Activated CD4-positive, alpha-beta T cell treated with anti-CD3 and anti-CD28 coated beads, Interleukin-2, Interleukin-6, amounts not matched to agents 100 ng/mL and 50 ng/mL, durations not matched to agents 16 hours and 8 hours (primary cell): ENCODE data around the gene TOMM5.

Source experiments
- DNase-seq: peaks from one replicate; pipeline ENCODE4 v3.0.0-alpha.2; 2020

TOMM5 gene

GRCh38 chr9:37592108-37592951, at the start of gene TOMM5:
TOMM5 (minus strand) TSS chr9:37592597; CDS start chr9:37592532, 65 bp downstream.
- peak; percentile 95 for DNase-seq

- no peak for DNase-seq
Measured at GRCh38 chr9:37641331-37641730, 48.9 kb upstream of the TOMM5 start.

- DNase-seq = no peak
Measured at GRCh38 chr9:37640246-37640645, 47.8 kb upstream of the TOMM5 start.

- DNase-seq = no peak
Measured at GRCh38 chr9:37639841-37640240, 47.4 kb upstream of the TOMM5 start.

- no peak for DNase-seq
Measured at GRCh38 chr9:37639109-37639762, 46.8 kb upstream of the TOMM5 start.

DNA sequence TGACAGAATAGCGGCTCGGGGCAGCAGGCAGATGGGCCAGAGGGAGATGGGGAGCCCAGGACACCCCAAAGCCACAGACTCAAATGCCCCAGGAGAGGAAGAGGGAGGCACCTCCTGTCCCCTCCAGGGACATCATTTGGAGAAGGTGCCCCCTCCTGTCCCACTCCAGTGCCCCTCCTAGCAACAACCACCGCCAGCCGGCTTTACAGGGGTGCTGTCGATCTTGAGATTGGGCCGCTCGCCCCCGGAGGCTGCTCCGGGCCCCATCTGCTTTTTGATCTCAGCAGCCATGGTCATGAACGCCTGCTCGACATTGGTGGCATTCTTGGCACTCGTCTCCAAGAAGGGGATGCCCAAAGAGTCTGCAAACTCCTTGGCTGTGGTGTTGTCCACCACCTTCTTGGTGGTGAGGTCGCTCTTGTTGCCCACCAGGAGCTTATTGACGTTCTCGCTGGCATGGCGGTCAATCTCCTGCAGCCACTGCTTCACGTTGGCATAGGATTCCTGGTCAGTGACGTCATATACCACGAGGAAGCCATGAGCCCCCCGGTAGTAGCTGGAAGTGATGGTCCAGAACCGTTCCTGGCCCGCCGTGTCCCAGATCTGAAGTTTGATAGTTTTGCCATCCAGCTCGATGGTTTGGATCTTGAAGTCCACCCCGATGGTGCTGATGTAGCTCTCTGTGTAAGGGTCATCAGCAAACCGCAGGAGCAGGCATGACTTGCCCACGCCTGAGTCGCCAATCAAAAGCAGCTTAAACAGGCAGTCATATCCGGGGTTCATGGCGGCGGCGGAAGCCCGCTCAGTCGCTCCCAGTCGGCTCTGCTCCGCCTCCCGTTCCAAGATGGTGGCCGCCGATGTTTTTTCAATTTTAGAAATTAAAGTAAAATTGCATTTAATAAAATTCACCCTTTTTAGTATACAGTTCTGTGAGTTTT, 44.4 kb upstream of the TOMM5 start:
- DNase-seq = no peak

DNA sequence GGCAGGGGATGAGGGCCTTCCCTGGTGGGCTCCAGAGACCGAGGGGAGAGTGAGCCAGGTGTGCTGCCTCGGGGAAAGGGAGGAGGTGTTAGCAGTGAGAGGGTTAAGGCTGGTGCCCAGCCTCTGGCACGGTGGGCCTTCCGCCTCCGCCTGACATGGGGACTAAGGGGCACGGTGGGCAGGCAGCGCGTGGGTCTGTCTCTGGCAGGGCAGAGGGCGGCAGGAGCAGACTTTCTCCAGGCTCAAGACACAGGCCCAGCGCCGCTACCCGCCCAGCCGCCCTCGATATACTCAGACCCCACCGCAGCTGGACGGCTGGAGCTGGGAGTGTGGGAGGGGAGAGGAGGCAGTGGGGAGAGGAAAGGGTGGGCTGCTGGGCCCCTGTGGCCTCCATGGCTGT, 43.4 kb upstream of the TOMM5 start:
- no peak for DNase-seq

GRCh38 chr9:37632479-37632878, 40.1 kb upstream of the TOMM5 start:
- no peak for DNase-seq

- DNase-seq = no peak
Measured at GRCh38 chr9:37626708-37627292, 34.4 kb upstream of the TOMM5 start.

- DNase-seq = no peak
Measured at GRCh38 chr9:37625758-37626147, 33.4 kb upstream of the TOMM5 start.

GRCh38 chr9:37625036-37625757, 32.8 kb upstream of the TOMM5 start:
- DNase-seq = no peak

DNA sequence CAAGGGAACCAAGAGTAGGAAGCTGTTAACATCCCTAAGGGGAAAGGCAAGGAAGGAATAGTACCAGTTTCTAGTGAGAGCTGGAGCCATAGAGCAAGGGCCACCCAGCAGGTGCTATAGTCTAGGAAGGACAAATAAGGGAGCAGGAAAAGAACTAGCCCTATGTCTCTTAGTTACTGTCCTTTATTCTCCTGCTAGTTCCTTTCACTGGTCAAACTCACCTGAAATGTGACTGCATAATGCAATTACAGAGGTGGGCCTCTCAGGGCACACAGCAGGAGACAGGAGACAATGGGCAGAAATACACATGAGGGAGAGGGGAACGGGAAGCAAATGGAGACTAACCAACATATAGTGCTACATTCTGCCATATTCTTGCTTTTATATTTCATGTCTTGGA, 31.7 kb upstream of the TOMM5 start:
- DNase-seq = no peak

GRCh38 chr9:37623267-37623666, 30.9 kb upstream of the TOMM5 start:
- no peak for DNase-seq

GRCh38 chr9:37622462-37622861, 30.1 kb upstream of the TOMM5 start:
- DNase-seq = no peak

GRCh38 chr9:37621273-37622121, 29.1 kb upstream of the TOMM5 start:
- no peak for DNase-seq

GRCh38 chr9:37620396-37620795, 28.0 kb upstream of the TOMM5 start:
- DNase-seq = no peak

DNA sequence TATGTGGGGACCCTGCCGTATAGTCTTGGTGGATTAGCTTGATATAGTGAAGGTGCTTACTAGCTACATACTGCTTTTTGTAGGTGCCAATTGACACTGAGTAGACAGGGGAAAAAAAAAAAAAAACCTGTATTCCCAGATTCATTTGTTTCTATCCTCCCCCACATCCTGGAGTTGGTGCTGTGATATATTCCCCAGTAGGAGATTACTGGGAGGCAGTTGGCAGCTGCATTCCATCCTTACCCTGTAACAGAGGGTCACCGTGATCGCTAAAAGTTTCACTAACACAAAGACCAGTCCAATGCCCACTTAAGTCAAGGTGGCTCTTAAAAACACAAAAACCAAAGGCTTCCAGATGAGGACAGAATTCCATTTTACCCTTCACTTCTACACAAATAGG, 27.4 kb upstream of the TOMM5 start:
- no peak for DNase-seq

- no peak for DNase-seq
Measured at GRCh38 chr9:37618817-37619216, 26.4 kb upstream of the TOMM5 start.

DNA sequence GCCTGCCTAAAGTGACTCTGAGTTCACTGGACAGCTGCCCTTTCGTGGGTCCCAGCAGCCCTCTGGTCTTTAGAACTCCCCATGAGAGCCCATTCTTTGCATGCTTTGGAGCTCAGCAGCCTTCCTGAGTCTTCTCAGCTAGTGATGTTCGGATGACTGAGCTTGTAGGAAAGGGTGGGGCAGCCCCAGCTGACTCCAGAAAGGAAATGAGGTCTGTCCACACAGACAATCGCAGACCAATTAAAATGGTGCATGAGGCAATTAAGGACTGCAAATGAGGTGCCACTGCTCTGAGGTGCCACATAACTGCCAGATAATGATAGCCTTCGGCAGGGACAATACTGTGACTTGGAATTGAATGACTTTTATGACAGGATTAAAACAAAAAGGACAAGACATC, 25.4 kb upstream of the TOMM5 start:
- DNase-seq = peak; percentile 2

DNA sequence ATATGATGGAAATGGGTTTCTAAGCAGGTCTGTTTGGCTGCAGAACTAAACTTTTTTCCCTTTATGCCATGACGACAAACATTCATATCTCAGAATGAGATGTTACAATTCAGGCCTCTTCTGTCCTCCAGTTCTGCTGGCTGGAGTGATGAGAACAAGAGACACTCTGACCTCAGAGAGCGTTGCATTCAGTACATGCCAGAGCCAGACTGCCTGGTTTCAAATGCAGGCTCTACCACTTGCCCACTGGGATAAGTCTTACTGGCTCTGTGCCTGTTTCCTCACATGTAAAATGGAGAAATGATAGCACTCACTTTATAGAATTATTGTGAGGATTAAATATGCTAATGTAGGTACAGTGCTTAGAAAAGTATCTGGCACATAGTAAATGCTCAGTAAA, 24.8 kb upstream of the TOMM5 start:
- no peak for DNase-seq

GRCh38 chr9:37611961-37612360, 19.6 kb upstream of the TOMM5 start:
- no peak for DNase-seq
